H54 (cell line): ENCODE data around the gene PTPRZ1.

ENCODE experiments used
- DNase-seq: peaks from one replicate; pipeline ENCODE4 v3.0.0; 2011; ENCODE audit warnings: low spot score, mixed read lengths; ENCODE audit not compliant: insufficient read length
- FAIRE-seq: peaks from 3 replicates; lab custom pipeline; 2011; peaks lifted over from hg19 to GRCh38; lab: Jason Lieb, UNC
- POLR2A ChIP-seq: IDR thresholded peaks from 2 replicates; pipeline ENCODE4 v1.6.1; 2011; ENCODE audit warnings: low read depth, mild to moderate bottlenecking, low read length

PTPRZ1 gene

DNA sequence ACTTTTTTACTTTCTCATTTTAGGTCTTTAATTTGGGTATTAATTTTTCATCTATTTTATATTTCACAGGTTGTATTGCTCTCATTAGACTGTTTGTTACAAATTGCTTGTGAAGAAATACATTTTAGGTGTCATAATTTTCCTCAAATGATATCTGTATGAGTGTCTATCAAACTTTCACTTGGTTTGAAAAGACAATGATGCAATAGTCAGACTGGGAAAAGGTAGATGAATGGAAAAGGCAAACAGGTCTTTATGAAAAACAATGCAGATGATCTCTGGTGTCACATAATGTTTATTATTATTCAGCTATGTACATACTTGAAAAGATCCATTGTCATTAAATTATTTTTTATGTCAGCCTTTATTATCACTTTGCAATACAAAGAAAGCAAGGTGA is 80.2 kb downstream of the PTPRZ1 start:
- no peak for TF ChIP-seq POLR2A
- FAIRE-seq, result peak; percentile 11
- no peak for DNase-seq

- TF ChIP-seq POLR2A, result no peak
- DNase-seq (no peak), FAIRE-seq (no peak)
Observed at GRCh38 chr7:121953601-121954000, 80.6 kb downstream of the PTPRZ1 start.

GRCh38 chr7:121954803-121955202 is 81.8 kb downstream of the PTPRZ1 start:
- TF ChIP-seq POLR2A, result no peak
- peak; percentile 89 for FAIRE-seq
- DNase-seq, result peak; percentile 4

DNA sequence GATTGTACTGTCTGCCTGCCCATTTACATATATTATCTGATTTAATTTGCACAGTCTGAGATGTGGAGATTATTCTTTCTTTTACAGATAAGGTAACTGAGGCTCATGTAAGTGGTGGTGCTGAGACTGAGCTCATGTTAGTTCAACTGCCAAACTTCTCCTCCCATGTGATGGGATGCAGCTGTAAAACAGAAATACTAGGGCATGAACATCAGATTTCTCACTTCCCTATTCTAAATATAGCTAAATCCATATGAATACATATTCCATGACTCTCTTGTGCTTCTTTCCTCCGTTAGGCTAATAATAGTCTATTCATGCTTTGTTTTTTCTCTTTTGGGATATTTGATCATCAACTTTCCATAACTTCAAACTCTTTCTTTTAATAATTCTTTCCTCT is 84.7 kb downstream of the PTPRZ1 start:
- TF ChIP-seq POLR2A, result no peak
- DNase-seq (no peak), FAIRE-seq (no peak)

DNA sequence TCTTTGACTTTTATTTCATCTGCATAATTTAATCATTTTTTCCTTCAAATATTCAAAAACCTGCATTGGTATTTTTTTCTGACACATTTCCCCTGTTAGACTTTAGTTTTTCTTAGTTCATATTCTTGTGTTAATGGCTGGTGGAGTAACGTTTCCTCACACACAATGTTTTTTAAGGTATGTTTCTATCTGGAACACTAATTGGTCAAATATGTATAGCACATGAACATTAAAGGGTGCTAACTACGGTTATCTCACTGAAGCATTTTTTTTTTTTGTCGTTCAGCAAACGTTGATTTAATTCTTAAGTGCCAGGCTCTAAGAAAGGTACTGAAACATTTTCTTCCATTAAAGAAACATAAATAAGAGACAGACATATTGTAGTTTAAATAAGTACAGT is 87.7 kb downstream of the PTPRZ1 start:
- DNase-seq, result no peak
- TF ChIP-seq POLR2A, result no peak
- no peak for FAIRE-seq

DNA sequence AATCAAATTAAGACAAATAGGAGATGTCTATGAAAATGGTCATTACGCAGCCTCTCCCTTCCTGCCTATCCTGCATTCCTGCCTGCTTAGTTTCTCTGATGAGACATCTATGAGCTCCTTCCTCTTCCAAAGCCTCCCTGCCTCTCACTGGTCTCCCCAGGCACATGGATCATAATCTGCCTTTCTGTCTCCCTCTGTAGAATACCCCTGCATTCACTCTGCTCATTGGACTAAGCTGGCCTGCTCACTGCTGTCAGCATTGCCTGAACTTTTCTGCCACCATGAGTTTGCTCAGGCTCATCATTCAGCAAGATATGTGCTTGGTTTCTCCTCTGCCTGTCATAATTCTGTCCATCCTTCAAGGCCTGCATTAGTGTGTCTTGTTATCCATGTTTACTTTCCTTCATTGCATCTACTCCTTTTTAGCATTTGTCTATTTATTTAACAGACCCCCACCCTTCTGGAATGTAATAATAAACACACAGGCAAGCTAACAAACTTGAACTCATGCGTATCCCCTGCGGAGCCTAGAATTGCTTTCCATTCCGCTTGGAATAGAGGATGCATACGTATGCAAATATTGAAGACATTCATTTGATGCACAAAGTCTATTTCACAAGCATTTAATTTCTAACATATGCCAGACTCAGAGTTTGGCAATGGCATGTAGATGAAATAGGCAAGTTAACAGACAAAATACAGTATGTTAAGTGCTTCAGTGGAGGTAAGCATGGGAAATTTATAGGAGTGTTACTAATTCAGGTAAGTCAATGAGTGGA is 88.3 kb downstream of the PTPRZ1 start:
- peak; percentile 54 for DNase-seq

GRCh38 chr7:121966276-121966934 is 93.4 kb downstream of the PTPRZ1 start:
- no peak for FAIRE-seq
- no peak for TF ChIP-seq POLR2A
- no peak for DNase-seq

More for the DNA sequence above, 88.3 kb downstream of the PTPRZ1 start:
- no peak for TF ChIP-seq POLR2A
- FAIRE-seq, result peak; percentile 98

GRCh38 chr7:121966935-121967332 is 94.0 kb downstream of the PTPRZ1 start:
- FAIRE-seq (no peak), DNase-seq (no peak)
- TF ChIP-seq POLR2A, result no peak

- FAIRE-seq, result no peak
- TF ChIP-seq POLR2A, result no peak
- no peak for DNase-seq
Observed at GRCh38 chr7:121985476-121986030, 112.6 kb downstream of the PTPRZ1 start.

DNA sequence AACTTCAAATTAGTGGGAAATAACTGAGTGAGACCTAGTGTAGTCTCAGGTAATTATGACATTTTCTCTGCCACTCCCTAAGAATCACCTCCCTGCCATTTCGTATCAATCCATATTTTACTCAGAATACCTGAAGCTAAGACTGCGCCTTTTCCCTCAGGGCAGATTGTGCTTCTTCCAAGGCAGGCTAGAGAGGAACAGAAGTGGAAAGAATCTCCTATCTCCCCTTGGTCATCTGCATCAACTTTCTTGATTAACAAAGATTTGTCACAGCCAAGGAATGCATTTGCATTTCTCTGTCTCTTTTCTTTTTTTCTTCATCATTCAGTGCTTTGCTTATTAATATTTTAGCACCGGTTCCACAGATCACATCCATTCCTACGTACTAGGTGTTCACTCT is 119.1 kb downstream of the PTPRZ1 start:
- FAIRE-seq (no peak), DNase-seq (no peak)
- no peak for TF ChIP-seq POLR2A

DNA sequence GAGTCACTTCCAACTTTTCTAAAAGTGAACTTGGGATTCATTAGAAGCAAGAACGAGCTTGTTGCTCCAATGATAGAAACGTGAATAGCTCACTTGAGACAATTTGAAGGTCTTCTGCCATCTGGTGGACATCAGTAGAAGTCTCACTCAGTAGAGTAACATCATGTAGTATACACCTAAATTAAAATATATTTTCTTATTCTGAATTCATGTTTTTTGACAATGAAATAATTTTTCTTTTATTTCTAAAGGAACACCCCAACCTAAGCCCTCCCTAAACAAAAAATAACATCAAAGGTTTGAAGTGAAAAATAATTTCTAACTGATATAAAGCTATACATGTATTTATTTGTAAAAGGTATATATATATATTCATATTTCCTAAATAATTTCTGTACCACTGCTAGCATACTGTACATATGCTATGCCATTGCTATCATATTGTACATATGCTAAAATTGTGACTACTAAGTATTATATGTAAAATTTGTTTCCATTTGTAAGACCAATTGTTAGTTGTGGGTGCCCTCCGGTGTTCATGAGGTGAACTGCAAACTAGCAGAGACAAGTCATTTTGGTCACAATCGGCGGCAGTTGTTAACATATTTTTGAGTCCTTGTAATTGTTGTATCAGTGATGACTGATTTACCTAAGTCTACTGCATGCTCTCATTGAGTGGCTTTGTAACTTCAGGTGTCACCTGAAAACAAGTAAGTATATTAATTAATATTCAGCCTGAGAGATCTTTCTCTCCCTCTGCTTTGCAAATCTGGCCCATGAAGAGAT is 121.9 kb downstream of the PTPRZ1 start:
- no peak for TF ChIP-seq POLR2A
- DNase-seq (peak; percentile 22), FAIRE-seq (peak; percentile 91)

DNA sequence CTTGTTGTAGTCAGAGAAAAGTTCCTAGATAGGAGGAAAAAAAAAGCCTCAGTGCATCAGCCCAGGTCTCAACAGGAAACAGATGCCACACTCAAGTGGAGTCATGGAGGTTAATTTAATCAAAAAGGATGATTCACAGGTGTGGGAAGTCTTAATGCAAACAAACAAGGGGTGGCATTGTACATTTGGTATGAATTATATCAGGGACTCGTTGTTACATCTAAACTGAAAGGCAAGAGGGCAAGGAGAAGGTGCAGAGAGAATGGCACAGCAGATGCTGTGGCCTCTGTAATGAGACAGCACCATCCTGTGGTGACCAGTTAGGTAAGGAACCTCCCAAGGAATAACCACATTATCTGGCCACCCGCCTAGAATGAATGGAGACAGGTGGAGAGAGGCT is 133.7 kb downstream of the PTPRZ1 start:
- DNase-seq, result no peak
- FAIRE-seq, result no peak

DNA sequence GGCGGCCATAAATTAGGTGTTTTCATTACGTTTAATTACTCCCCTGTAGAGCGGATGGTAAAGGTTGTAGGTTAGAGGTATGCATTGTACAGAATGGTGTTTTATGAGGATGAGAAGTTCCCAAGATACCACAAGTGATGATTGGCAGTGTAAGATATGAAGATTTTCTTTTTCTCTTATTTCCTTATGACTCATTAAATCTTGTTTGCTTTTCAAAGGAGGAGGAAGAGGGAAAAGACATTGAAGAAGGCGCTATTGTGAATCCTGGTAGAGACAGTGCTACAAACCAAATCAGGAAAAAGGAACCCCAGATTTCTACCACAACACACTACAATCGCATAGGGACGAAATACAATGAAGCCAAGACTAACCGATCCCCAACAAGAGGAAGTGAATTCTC is 137.2 kb downstream of the PTPRZ1 start:
- DNase-seq, result no peak
- no peak for FAIRE-seq

More for the DNA sequence above, 133.7 kb downstream of the PTPRZ1 start:
- no peak for TF ChIP-seq POLR2A

DNA sequence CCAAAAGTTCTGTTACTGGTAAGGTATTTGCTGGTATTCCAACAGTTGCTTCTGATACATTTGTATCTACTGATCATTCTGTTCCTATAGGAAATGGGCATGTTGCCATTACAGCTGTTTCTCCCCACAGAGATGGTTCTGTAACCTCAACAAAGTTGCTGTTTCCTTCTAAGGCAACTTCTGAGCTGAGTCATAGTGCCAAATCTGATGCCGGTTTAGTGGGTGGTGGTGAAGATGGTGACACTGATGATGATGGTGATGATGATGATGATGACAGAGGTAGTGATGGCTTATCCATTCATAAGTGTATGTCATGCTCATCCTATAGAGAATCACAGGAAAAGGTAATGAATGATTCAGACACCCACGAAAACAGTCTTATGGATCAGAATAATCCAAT is 140.1 kb downstream of the PTPRZ1 start:
- FAIRE-seq (no peak), DNase-seq (no peak)
- no peak for TF ChIP-seq POLR2A

More for the DNA sequence above, 137.2 kb downstream of the PTPRZ1 start:
- no peak for TF ChIP-seq POLR2A
